Hepatocyte (in vitro differentiated cells): ENCODE measurements around the gene RESF1.

Source experiments
- CTCF ChIP-seq: fragments of 200-600 bp; sonication (generic); IDR thresholded peaks from 2 replicates; pipeline ENCODE4 v1.5.1; 2016; ENCODE audit warnings: antibody characterized with exemption, mild to moderate bottlenecking; ENCODE audit not compliant: poor library complexity
- EZH2 ChIP-seq: fragments of 200-600 bp; sonication (generic); IDR thresholded peaks from 2 replicates; pipeline ENCODE4 v1.6.1; 2016; ENCODE audit warnings: antibody characterized with exemption, mild to moderate bottlenecking, borderline replicate concordance
- EZH2phosphoT487 ChIP-seq: fragments of 200-600 bp; sonication (generic); IDR thresholded peaks from one replicate; pipeline ENCODE4 v1.6.1; 2018; ENCODE audit warnings: antibody characterized with exemption, mild to moderate bottlenecking, low read depth, moderate library complexity; ENCODE audit not compliant: unreplicated experiment, severe bottlenecking

- no peak for TF ChIP-seq CTCF
- TF ChIP-seq EZH2phosphoT487, result no peak
- no peak for TF ChIP-seq EZH2
Observed at GRCh38 chr12:32003654-32004053, 44.4 kb downstream of the RESF1 start.
